HepG2 (cell line): ENCODE measurements around the gene TANGO2. TPM values are rescaled to one million over a fixed set of nuclear protein-coding genes. Genes with fewer than 3 reads are reported as not detected.

Experiments used
- AGO1 ChIP-seq: fragments of 200-400 bp; formaldehyde crosslinking; IDR thresholded peaks from 2 replicates; pipeline ENCODE4 v1.6.1; 2017; ENCODE audit warnings: mild to moderate bottlenecking, low read depth, low read length, moderate library complexity; ENCODE audit not compliant: poor library complexity, severe bottlenecking
- GABPA ChIP-seq, 2 experiments: IDR thresholded peaks; 2 replicates each; pipeline ENCODE4 v1.6.1; 2011 to 2016; ENCODE audit warnings: low read depth in 2 of 2, low read length in 1 of 2, missing biosample characterization in 1 of 2, missing genetic modification characterization in 1 of 2
- MTA1 ChIP-seq: sonication (generic); formaldehyde crosslinking; IDR thresholded peaks from 2 replicates; pipeline ENCODE4 v1.4.0; 2020; ENCODE audit warnings: missing genetic modification reagents, mild to moderate bottlenecking, borderline replicate concordance
- NPAS2 ChIP-seq: sonication (generic); formaldehyde crosslinking; IDR thresholded peaks from 2 replicates; pipeline ENCODE4 v1.8.0; 2022; ENCODE audit warnings: mild to moderate bottlenecking, missing genetic modification reagents, borderline replicate concordance
- PHF8 ChIP-seq: sonication (generic); formaldehyde crosslinking; IDR thresholded peaks from 2 replicates; pipeline ENCODE4 v1.5.0; 2020; ENCODE audit warnings: missing genetic modification reagents
- SMARCE1 ChIP-seq: fragments of 450-650 bp; IDR thresholded peaks from 2 replicates; pipeline ENCODE4 v1.6.1; 2017; ENCODE audit warnings: borderline replicate concordance
- ZNF674 ChIP-seq: sonication (generic); formaldehyde crosslinking; IDR thresholded peaks from 2 replicates; pipeline ENCODE4 v1.5.0; 2020; ENCODE audit warnings: low read depth, mild to moderate bottlenecking, missing genetic modification reagents
- ZNF761 ChIP-seq: sonication (generic); formaldehyde crosslinking; conservative IDR thresholded peaks from 2 replicates; pipeline ENCODE4 v1.4.0; 2020; ENCODE audit warnings: mild to moderate bottlenecking, missing genetic modification reagents
- polyA plus RNA-seq, 8 experiments: library from polyadenylated mRNA; depleted of rRNA in 3 of 8; stranded (reverse) in 7 of 8; unstranded in 1 of 8; fragments of >200 nt; fragmentation: Illumina TruSeq in 4 of 8; extraction: Trizol in 4 of 8; gene quantifications; 2 replicates each; pipeline versions ENCODE4 v1.2.1 to v1.2.3, GENCODE V29; 2011 to 2016; ENCODE audit warnings: low read depth in 4 of 8, missing spikeins in 1 of 8, mixed read lengths in 1 of 8; ENCODE audit not compliant: insufficient read depth in 1 of 8
- total RNA-seq, 5 experiments: library from RNA; depleted of rRNA; stranded (reverse); fragments of >200 nt; fragmentation: Illumina TruSeq; extraction: Trizol; gene quantifications; 2 replicates each; pipeline ENCODE4 v1.2.3, GENCODE V29; 2016; ENCODE audit warnings: low read depth in 1 of 5
- TF ChIP-seq, protein P1 (sequence below): sonication (generic); formaldehyde crosslinking; IDR thresholded peaks from 2 replicates; pipeline ENCODE4 v1.4.0; 2020; ENCODE audit warnings: missing genetic modification reagents
- TF ChIP-seq, protein P2 (sequence below), 2 experiments: IDR thresholded peaks; 2 replicates each; pipeline ENCODE4 v1.6.1; 2011 to 2012; ENCODE audit warnings: low read length in 2 of 2, borderline replicate concordance in 1 of 2, low read depth in 1 of 2, mild to moderate bottlenecking in 1 of 2, moderate library complexity in 1 of 2
- TF ChIP-seq, protein P3 (sequence below): sonication (generic); formaldehyde crosslinking; IDR thresholded peaks from 2 replicates; pipeline ENCODE4 v1.9.0; 2021; ENCODE audit warnings: mild to moderate bottlenecking, missing genetic modification reagents

TANGO2 gene
- total and polyA plus RNA-seq, 2 of the 13 experiments (the other 11 are each of a cell fraction or from before 2014, with no cell fraction given), result 12.9 to 14.8 TPM

DNA sequence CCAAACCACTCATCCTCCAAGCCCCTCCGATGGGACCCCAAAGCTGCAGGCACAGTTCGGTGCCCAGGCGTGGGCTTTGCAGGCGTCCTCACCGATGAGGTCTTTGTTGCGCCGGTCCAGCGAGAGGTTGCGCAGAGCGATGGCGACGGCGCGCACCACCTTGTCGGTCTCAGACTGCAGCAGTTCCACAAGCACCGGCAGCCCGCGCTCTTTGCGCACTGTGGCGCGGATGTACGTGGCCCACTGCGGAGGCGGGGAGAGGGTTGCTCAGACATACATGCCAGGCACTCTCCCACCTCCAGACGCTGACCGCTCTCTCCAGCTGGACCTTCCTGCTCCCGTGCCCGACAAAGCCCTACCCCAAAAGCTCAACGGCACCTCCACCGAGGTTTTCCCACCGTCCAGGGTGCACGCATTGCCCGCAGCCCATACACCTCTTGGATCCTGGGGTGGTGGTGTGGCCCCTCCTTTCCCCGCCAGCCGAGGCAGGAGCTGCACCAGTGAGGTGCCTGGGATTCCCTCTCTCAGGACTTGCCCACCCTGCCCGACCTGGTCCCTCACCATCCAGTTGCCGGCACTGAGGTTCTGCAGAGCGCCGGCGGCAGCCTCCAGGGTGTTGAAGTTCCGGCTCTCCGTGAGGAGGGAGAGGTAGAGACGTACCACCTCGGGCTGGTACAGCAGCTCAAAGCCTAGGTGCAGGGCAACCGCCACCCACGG is 47.2 kb upstream of the TANGO2 start (continued):
- TF ChIP-seq, protein P1, sequence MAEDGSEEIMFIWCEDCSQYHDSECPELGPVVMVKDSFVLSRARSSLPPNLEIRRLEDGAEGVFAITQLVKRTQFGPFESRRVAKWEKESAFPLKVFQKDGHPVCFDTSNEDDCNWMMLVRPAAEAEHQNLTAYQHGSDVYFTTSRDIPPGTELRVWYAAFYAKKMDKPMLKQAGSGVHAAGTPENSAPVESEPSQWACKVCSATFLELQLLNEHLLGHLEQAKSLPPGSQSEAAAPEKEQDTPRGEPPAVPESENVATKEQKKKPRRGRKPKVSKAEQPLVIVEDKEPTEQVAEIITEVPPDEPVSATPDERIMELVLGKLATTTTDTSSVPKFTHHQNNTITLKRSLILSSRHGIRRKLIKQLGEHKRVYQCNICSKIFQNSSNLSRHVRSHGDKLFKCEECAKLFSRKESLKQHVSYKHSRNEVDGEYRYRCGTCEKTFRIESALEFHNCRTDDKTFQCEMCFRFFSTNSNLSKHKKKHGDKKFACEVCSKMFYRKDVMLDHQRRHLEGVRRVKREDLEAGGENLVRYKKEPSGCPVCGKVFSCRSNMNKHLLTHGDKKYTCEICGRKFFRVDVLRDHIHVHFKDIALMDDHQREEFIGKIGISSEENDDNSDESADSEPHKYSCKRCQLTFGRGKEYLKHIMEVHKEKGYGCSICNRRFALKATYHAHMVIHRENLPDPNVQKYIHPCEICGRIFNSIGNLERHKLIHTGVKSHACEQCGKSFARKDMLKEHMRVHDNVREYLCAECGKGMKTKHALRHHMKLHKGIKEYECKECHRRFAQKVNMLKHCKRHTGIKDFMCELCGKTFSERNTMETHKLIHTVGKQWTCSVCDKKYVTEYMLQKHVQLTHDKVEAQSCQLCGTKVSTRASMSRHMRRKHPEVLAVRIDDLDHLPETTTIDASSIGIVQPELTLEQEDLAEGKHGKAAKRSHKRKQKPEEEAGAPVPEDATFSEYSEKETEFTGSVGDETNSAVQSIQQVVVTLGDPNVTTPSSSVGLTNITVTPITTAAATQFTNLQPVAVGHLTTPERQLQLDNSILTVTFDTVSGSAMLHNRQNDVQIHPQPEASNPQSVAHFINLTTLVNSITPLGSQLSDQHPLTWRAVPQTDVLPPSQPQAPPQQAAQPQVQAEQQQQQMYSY, result no peak
- no peak for TF ChIP-seq ZNF761
- no peak for TF ChIP-seq SMARCE1
- no peak for TF ChIP-seq NPAS2 (CRISPR knock-in tag)
- TF ChIP-seq, protein P2, sequence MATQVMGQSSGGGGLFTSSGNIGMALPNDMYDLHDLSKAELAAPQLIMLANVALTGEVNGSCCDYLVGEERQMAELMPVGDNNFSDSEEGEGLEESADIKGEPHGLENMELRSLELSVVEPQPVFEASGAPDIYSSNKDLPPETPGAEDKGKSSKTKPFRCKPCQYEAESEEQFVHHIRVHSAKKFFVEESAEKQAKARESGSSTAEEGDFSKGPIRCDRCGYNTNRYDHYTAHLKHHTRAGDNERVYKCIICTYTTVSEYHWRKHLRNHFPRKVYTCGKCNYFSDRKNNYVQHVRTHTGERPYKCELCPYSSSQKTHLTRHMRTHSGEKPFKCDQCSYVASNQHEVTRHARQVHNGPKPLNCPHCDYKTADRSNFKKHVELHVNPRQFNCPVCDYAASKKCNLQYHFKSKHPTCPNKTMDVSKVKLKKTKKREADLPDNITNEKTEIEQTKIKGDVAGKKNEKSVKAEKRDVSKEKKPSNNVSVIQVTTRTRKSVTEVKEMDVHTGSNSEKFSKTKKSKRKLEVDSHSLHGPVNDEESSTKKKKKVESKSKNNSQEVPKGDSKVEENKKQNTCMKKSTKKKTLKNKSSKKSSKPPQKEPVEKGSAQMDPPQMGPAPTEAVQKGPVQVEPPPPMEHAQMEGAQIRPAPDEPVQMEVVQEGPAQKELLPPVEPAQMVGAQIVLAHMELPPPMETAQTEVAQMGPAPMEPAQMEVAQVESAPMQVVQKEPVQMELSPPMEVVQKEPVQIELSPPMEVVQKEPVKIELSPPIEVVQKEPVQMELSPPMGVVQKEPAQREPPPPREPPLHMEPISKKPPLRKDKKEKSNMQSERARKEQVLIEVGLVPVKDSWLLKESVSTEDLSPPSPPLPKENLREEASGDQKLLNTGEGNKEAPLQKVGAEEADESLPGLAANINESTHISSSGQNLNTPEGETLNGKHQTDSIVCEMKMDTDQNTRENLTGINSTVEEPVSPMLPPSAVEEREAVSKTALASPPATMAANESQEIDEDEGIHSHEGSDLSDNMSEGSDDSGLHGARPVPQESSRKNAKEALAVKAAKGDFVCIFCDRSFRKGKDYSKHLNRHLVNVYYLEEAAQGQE (IDR thresholded peaks at IDR 0.05; ENCODE audit: borderline replicate concordance in 1 of 2, low read depth in 1 of 2, low read length in 2 of 2), result no peak
- TF ChIP-seq, protein P3, sequence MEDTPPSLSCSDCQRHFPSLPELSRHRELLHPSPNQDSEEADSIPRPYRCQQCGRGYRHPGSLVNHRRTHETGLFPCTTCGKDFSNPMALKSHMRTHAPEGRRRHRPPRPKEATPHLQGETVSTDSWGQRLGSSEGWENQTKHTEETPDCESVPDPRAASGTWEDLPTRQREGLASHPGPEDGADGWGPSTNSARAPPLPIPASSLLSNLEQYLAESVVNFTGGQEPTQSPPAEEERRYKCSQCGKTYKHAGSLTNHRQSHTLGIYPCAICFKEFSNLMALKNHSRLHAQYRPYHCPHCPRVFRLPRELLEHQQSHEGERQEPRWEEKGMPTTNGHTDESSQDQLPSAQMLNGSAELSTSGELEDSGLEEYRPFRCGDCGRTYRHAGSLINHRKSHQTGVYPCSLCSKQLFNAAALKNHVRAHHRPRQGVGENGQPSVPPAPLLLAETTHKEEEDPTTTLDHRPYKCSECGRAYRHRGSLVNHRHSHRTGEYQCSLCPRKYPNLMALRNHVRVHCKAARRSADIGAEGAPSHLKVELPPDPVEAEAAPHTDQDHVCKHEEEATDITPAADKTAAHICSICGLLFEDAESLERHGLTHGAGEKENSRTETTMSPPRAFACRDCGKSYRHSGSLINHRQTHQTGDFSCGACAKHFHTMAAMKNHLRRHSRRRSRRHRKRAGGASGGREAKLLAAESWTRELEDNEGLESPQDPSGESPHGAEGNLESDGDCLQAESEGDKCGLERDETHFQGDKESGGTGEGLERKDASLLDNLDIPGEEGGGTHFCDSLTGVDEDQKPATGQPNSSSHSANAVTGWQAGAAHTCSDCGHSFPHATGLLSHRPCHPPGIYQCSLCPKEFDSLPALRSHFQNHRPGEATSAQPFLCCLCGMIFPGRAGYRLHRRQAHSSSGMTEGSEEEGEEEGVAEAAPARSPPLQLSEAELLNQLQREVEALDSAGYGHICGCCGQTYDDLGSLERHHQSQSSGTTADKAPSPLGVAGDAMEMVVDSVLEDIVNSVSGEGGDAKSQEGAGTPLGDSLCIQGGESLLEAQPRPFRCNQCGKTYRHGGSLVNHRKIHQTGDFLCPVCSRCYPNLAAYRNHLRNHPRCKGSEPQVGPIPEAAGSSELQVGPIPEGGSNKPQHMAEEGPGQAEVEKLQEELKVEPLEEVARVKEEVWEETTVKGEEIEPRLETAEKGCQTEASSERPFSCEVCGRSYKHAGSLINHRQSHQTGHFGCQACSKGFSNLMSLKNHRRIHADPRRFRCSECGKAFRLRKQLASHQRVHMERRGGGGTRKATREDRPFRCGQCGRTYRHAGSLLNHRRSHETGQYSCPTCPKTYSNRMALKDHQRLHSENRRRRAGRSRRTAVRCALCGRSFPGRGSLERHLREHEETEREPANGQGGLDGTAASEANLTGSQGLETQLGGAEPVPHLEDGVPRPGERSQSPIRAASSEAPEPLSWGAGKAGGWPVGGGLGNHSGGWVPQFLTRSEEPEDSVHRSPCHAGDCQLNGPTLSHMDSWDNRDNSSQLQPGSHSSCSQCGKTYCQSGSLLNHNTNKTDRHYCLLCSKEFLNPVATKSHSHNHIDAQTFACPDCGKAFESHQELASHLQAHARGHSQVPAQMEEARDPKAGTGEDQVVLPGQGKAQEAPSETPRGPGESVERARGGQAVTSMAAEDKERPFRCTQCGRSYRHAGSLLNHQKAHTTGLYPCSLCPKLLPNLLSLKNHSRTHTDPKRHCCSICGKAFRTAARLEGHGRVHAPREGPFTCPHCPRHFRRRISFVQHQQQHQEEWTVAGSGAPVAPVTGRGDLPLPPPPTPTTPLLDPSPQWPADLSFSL (CRISPR knock-in tag), result no peak
- 0 out of 2 replicates have a peak, but pooled peaks have one; percentile 1 for TF ChIP-seq PHF8
- TF ChIP-seq AGO1, result peak; percentile 36
- no peak for TF ChIP-seq ZNF674 (CRISPR knock-in tag)
- no peak for TF ChIP-seq GABPA (IDR thresholded peaks at IDR 0.05; ENCODE audit: low read depth, low read length)
- no peak for TF ChIP-seq GABPA (CRISPR knock-in tag; IDR thresholded peaks at IDR 0.05; ENCODE audit: low read depth)
- TF ChIP-seq MTA1, result 0 out of 2 replicates have a peak, but pooled peaks have one; percentile 13
